Stimulated activated CD8-positive, alpha-beta memory T cell treated with anti-CD3 and anti-CD28 coated beads, Interleukin-2, amount 100 ng/mL, for 48 hours (primary cell): Measurements from ENCODE around the gene C7.

ENCODE experiments used
- DNase-seq, 2 donors: peaks; one replicate each; pipeline ENCODE4 v3.0.0-alpha.2; 2020; ENCODE audit warnings: low read depth in 2 of 2

Gene C7

GRCh38 chr5:40916226-40916625 is 6.9 kb downstream of the C7 start:
- DNase-seq = no peak

DNA sequence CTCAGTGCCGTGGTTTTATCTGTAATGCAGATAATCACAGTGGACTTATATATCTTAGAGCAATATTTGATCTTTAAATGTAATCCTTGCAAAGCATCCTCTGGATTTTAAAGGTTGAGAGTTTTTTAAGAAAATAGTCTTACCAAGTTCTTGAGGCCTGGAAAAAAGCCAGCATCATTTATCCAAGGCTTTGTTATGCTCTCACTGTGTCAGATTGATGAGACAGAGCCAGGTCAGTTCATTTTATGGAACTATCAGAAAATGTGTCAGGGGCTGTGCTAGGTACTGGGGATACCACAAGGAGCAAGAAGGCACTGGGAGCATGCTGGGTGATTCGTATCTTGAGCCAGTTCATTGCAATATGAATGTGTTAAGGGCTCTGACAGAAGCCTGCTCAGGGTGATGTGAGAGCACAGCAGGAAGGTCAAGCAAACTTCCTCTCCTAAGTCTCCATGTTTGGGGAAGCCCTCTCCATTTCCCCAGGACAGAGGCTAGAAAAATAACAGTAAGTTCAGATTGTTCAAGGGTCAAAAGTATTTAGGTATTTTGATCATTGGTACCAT is 19.7 kb downstream of the C7 start:
- no peak for DNase-seq

DNA sequence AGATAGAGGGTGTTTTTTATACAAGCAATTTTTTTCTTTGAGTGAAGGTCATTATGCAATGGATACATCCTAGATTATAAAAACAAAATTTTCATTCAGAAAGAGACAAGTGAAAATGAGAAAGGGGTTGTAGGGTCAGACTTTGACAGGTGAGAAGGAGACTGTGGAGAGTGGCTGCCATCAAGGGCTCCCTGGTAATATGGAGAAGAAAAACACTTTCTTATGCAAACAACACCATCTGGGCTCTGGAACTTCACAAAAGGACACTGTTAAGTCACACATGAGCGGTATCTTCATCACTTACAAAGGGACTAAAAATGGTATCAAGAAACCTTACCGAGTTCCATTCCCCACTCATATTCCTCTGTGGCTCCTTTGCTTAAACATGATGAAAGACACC is 23.5 kb downstream of the C7 start:
- DNase-seq = no peak

DNA sequence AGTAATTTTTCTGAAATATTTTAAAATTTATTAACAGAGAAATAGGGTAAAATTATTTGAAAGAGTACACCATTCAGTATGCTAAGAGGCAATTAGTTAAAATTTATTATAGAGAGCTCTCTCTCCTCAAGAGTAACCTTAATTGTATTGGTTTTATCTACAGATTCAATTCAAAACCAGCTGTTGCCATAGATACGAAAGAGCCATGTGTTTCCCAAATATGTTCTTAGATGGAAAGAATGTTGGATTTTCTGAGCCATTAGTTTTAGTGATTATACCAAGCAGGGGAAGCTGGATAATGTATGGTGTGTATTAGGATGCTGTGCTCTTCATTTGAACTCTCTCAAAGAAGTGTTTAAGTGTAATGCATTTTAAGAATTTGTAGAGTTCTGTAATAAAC is 27.8 kb downstream of the C7 start:
- no peak for DNase-seq

DNA sequence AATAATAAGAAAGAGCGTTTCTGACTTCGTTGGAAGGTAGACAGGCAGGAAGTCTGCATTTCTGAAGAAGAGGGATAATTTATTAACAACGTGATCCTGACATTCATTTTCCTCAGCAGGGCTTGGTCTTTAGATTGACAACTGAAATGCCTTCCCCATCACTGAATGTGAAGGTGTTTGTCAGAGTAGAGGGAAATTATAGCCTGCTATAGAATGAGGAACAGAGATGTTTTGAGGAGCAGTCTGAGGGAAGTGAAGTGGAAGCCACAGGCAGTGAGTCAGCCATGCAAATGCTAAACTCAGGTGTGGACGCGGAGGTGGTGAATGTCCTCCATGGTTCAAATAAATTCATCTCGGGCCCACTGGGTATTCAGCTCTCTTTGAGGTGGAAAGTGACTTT is 30.5 kb downstream of the C7 start:
- DNase-seq = no peak

GRCh38 chr5:40945111-40945510 is 35.8 kb downstream of the C7 start:
- no peak for DNase-seq

- no peak for DNase-seq
These were observed 46.0 kb downstream of the C7 start for GRCh38 chr5:40955313-40955712.

GRCh38 chr5:40957048-40957447 is 47.8 kb downstream of the C7 start:
- DNase-seq = no peak

DNA sequence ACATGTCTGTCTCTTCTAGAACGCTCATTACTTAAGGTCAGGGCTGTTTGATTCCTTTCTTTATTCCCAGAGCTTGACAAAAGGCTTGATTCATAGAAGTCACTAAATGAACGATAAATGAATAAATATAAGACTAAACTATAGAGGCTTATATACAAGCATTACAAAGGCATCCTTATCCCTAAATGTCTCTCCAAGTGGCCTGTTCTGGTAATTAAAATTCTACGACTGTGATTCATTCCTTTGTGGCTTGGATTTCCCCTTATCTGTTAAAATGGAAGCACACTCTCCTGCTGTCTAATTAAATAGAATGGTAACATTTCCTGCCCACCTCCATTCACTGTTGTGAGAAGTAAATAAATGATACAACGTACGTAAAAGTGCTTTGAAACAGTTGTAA is 49.5 kb downstream of the C7 start:
- DNase-seq = no peak

DNA sequence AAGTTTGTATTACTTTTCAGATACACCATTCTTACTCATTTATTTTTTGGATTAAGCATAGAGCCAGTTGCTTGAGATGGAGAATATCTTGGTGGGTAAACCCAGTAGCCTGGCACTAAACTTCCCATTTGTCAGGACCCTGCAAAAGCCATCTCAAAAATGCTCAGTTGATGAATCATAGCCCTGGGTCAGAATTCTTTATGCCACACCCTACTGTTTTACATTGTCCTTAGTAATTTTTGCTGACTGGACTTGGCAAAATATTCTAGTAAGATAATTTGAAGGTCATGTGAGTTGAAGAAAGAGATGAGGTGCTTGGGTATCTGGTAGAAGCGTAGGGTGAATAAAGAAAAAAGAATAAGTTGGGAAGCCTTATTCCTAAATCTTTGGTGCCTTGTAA is 50.7 kb downstream of the C7 start:
- no peak for DNase-seq

GRCh38 chr5:40962207-40962955 is 53.1 kb downstream of the C7 start:
- DNase-seq = no peak

DNA sequence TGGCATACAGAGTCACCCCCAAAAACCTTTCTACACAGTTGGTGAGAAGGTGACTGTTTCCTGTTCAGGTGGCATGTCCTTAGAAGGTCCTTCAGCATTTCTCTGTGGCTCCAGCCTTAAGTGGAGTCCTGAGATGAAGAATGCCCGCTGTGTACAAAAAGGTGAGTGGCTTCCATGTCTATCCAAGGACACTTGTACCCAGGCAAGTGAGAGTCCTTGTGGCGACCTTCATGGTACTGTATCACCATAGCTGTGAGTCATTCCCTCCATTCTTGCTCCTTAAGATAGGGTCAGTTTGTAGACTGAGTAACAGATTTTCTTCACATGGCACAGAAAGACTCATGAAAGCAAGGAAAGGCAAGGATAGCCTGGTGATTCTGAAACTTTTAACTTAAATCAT is 63.1 kb downstream of the C7 start:
- no peak for DNase-seq

DNA sequence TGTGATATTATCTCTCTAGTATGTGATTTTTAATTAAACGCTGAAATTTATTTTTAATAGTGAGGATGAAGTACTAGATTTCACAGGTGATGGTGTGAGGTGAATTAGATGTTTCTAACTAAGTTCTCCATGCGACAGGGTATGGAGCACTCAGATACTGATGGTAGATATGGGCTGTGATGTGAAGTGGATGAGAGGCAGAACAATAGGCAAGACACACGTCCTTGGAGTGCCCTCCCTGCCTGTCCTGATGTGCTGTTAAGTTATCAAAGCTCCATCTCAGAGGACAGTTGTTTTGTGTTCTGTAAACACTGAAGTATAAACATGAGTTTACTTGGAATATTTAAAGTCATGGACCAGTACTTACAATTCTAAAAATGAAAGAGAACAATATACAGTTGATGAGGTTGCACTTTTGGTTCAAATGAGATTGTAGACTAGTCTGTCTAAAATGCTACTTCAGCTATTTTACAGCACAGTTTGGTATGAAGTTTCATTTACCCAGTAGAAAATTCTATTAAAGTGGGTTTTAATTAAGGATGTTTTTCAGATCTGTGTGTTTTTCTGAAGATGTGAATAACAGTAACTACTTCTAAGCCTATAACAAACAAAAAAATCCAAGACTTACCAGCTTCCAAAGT is 64.2 kb downstream of the C7 start:
- no peak for DNase-seq

- no peak for DNase-seq
These were observed 66.7 kb downstream of the C7 start for GRCh38 chr5:40976041-40976440.

- DNase-seq = no peak
These were observed 67.5 kb downstream of the C7 start for GRCh38 chr5:40976836-40977235.

GRCh38 chr5:40981420-40981819 is 72.1 kb downstream of the C7 start:
- no peak for DNase-seq

- no peak for DNase-seq
These were observed 74.5 kb downstream of the C7 start for GRCh38 chr5:40983781-40984180.

DNA sequence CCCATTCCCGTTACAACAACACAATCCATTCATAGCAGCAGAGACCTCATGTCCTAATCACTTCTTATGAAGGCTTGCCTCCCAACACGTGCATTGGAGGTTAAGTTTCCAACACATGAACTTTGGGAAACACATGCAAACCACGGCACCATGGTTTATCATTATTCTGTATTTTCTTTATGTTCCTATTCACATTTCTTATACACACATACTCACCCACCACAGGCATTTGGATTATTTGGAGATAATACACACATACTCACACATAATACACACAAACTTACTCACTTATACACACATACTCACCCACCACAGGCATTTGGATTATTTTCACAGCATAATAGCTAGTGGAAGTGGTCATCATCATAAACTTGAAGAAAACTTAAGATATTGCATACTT is 75.6 kb downstream of the C7 start:
- DNase-seq = no peak

GRCh38 chr5:40985501-40985900 is 76.2 kb downstream of the C7 start:
- DNase-seq = no peak

DNA sequence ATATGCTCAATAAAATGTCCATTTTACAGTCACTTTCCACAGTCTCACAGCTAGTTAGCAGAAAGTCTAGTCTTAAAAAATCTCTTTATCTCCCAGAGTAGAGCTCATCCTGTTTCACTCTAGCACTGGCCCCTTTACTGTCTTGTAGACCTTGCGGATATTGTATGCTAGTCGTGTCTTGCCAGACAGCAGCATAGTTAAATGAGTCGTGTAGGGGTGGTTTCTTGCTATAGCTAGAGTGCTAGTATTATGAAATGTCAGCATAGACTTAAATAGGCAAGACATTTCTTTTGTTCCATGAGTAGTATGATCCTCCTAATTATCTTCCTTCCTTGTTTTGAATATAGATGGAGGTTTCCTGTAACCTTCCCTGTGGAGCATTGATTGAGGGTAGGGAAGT is 77.4 kb downstream of the C7 start:
- no peak for DNase-seq

GRCh38 chr5:40987349-40987748 is 78.1 kb downstream of the C7 start:
- DNase-seq = no peak

DNA sequence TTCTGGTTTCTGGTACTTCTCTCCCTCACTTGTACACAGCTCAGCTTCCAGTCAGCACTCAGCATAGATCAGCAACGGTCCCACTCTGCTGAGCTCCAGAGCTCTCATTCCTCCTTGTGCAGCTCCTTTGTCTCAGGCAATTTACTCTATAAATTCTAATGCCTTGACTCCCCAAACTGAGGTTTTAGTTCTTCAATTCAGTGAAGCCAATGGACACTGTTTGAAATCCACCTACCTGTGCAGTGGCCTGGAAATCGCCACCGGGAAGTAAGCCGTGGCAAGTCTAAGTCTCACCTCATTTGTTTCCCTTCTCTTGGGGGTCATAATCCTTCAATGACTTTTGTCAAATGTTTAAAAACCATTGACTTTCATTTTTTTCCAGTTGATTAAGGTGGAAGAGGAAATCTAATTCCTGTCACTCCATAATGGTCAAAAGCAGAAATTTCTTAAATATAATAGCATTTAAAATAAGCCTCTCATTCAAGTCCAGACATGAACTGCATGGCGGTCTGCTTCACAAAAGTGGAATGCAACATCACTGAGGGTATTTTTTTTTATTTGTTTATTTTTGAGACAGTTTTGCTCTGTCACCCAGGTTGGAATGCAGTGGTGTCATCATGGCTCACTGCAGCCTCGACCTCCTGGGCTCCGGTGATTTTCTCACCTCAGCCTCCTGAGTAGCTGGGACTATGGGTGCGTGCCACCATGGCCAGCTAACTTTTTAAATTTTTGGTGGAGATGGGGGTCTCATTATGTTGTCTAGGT is 79.6 kb downstream of the C7 start:
- DNase-seq = no peak
